Esophagus squamous epithelium (tissue), 5 donors: ENCODE data around the gene C1QL2. TPM values are rescaled to one million over a fixed set of nuclear protein-coding genes. Genes with fewer than 3 reads are reported as not detected.

Experiments
- DNase-seq: peaks from one replicate; lab custom pipeline; 2025; lab: John Stamatoyannopoulos, UW
- H3K27ac ChIP-seq, 4 donors: fragments of 200-600 bp; sonication (generic); one replicate each; pipeline ENCODE4 v1.5.1; 2016 to 2019; ENCODE audit warnings: mild to moderate bottlenecking in 1 of 4
- H3K27me3 ChIP-seq, 4 donors: fragments of 200-600 bp; sonication (generic); 1 replicate in 3 of 4; 2 replicates in 1 of 4; pipeline versions ENCODE4 v1.5.1 to v1.6.0; 2017 to 2021; ENCODE audit warnings: antibody characterized with exemption in 1 of 4
- H3K36me3 ChIP-seq, 3 donors: fragments of 200-600 bp; sonication (generic); one replicate each; pipeline ENCODE4 v1.5.1; 2016 to 2019
- H3K4me1 ChIP-seq, 3 donors: fragments of 200-600 bp; sonication (generic); one replicate each; pipeline ENCODE4 v1.5.1; 2017 to 2019
- H3K4me3 ChIP-seq, 4 donors: fragments of 200-600 bp; sonication (generic); 1 replicate in 3 of 4; 2 replicates in 1 of 4; pipeline ENCODE4 v1.5.1; 2016 to 2019; ENCODE audit warnings: mild to moderate bottlenecking in 2 of 4, moderate library complexity in 1 of 4
- H3K9me3 ChIP-seq, 3 donors: fragments of 200-600 bp; sonication (generic); one replicate each; pipeline ENCODE4 v1.5.1; 2016 to 2019
- POLR2A ChIP-seq, 4 donors: fragments of 450-650 bp; IDR thresholded peaks; one replicate each; pipeline ENCODE4 v1.6.1; 2017; ENCODE audit warnings: antibody characterized with exemption in 4 of 4, mild to moderate bottlenecking in 4 of 4, moderate library complexity in 3 of 4
- WGBS, 2 donors: methylation state at CpG; one replicate each; pipeline ENCODE4 v1.1.5; 2018; 5-methylcytosine and 5-hydroxymethylcytosine counted together
- intact Hi-C: fragments of 100-400 bp; cut with DNase I; formaldehyde crosslinking; loops from one replicate; pipeline ENCODE4 v1.15.0; 2022
- total RNA-seq, 4 donors: library from RNA; depleted of rRNA; stranded (reverse); fragments of >200 nt; gene quantifications; one replicate each; pipeline ENCODE4 v1.1.0, GENCODE V29; 2016
- TF ChIP-seq, protein P1 (sequence below), 6 experiments: fragments of 450-650 bp in 4 of 6; fragments of 200-600 bp in 2 of 6; sonication (generic) in 2 of 6; IDR thresholded peaks; one replicate each; pipeline ENCODE4 v1.5.1; 2016 to 2019; ENCODE audit warnings: antibody characterized with exemption in 6 of 6, mild to moderate bottlenecking in 4 of 6, moderate library complexity in 4 of 6
- donor health status: DM: yes; HTN: yes; CAD: no.

Gene C1QL2
- total RNA-seq, 4 donors from 2014 or later, result not detected

DNA sequence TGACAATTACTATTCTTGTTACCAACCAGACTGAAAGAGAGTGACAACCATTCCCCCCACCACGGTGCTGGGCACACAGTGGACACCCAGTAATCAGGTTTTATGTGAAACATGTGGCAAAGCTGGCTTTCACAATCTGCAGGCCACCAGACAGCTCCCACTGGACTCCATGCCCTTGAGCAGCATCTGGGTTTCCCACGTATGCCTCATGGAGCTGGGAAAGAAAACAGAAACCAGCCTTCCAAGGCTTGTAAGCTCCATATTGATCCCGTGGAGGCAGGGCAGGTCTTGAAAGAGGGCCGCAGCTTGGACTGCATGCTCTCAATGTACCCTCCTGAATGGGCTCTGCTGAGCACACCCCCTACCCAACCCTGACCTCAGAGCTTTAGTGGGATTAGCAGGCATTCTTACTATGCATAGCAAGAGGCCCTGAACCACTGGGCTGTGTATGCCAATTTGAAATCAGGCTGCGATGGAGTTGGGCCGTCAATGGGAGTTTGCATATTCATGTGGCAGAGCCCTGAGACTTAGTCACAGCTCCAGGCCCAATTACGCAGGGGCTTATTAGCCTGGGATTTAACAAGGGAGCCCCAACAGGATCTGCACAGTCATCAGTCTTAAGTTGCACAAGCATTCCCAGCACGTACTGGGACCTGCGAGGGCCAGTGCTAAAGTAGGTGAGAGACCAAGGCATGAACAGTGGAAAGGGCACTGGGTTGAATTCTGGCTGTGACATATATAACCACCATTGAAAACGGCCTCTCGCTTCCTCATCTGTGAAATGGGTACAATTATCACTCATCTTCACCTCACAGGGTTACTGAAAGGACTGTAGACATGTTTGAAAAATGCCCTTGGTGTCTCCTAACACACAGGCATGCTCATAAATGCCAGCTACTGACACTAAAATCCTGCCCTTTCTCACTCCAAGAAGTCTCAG is 10.5 kb downstream of the C1QL2 start:
- WGBS, 2 donors, result 50% methylated on average over 7 to 9 of the region's 11 CpGs
- intact Hi-C loops, result no loop called here
- TF ChIP-seq POLR2A (IDR thresholded peaks at IDR 0.05), result no peak
- TF ChIP-seq, protein P1, sequence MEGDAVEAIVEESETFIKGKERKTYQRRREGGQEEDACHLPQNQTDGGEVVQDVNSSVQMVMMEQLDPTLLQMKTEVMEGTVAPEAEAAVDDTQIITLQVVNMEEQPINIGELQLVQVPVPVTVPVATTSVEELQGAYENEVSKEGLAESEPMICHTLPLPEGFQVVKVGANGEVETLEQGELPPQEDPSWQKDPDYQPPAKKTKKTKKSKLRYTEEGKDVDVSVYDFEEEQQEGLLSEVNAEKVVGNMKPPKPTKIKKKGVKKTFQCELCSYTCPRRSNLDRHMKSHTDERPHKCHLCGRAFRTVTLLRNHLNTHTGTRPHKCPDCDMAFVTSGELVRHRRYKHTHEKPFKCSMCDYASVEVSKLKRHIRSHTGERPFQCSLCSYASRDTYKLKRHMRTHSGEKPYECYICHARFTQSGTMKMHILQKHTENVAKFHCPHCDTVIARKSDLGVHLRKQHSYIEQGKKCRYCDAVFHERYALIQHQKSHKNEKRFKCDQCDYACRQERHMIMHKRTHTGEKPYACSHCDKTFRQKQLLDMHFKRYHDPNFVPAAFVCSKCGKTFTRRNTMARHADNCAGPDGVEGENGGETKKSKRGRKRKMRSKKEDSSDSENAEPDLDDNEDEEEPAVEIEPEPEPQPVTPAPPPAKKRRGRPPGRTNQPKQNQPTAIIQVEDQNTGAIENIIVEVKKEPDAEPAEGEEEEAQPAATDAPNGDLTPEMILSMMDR (IDR thresholded peaks at IDR 0.05), result no peak
- H3K4me3 ChIP-seq, result no peak overlapping the region
- peaks cover 0 to 87% (median 0%) of the 10 kb centered on the region in 4 donors for H3K27me3 ChIP-seq
- no peaks in the 10 kb centered on the region for H3K9me3 ChIP-seq
- H3K4me1 ChIP-seq, result no peaks in the 10 kb centered on the region
- H3K36me3 ChIP-seq, result no peaks in the 10 kb centered on the region
- no peak overlapping the region for H3K27ac ChIP-seq
- DNase-seq, result no peak

DNA sequence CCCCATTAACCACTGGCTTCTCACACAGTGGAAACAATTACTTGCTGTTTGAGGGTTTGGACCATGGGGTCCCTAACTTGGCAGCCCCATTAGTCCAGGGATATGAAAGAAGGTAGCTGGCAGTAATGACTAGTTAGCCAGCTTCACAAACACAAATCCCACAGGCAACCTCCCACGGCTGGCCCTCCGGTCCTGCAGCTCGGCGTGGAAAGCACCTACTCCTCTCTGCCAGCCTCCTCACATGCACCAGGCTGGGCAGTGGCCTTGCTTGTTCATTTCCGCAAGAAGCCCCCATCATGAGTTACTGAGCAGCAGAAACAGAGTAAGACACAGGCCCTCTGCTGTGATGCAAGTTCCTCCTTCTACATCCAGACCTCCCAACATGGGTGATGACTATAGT is 13.7 kb downstream of the C1QL2 start:
- peaks cover 0 to 84% (median 0%) of the 10 kb centered on the region in 4 donors for H3K27me3 ChIP-seq
- H3K4me3 ChIP-seq, result no peak overlapping the region
- H3K27ac ChIP-seq, result no peak overlapping the region
- 83 to 86% methylated on average over 1 of the region's 5 CpGs for WGBS, 2 donors
- H3K9me3 ChIP-seq, result no peaks in the 10 kb centered on the region
- no peaks in the 10 kb centered on the region for H3K36me3 ChIP-seq
- intact Hi-C loops, result no loop called here
- no peak for DNase-seq
- TF ChIP-seq, protein P1 (IDR thresholded peaks at IDR 0.05), result no peak
- TF ChIP-seq POLR2A (IDR thresholded peaks at IDR 0.05), result no peak
- H3K4me1 ChIP-seq, result no peaks in the 10 kb centered on the region

DNA sequence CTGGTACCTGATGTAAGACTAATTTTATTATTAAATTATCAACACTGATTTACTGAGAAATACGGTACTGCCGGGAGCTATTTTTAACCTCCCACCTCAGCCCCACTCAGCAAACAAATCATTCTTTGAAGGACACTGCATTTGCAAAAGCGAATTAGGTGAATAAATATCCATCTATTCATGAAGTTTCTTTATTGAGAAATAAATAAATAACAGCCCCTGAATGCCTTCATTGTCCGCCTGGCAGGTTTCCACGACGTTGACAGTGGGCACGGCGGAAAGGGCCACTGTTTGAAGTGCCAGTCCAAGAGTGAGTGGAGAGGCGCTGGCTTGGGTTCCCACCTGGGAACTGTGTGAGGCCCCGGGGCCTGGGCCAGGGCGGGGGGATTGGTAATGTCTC is 15.7 kb downstream of the C1QL2 start:
- Histone ChIP-seq H3K36me3 (no peaks in the 10 kb centered on the region), H3K27ac (no peak overlapping the region), H3K4me3 (no peak overlapping the region), H3K9me3 (no peaks in the 10 kb centered on the region), H3K27me3 (peaks cover 0 to 81% (median 0%) of the 10 kb centered on the region in 4 donors), H3K4me1 (no peaks in the 10 kb centered on the region)
- TF ChIP-seq, protein P1 (IDR thresholded peaks at IDR 0.05), result no peak
- no peak for TF ChIP-seq POLR2A (IDR thresholded peaks at IDR 0.05)
- DNase-seq, result no peak
- 36 to 51% methylated on average over 8 to 10 of the region's 11 CpGs for WGBS, 2 donors
- intact Hi-C loops, result no loop called here

DNA sequence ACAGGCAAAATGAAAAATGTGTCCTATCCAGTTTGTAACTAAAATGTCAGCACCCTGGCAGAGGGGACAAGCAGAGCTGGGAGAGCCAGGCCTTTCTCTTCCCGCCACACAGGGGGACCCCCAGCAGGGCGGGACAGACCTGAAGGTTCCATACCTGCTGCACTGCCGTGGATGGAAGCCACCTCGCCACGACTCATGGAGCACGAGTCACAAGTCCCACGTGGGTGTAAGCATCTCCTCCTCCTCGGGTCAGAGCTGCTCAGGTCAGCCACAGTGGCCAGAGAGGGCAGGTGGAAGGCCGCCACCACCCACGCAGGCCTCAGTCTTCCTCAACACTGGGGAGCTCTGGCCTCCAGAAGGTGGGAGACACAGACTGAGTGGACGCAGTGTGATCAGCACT is 21.0 kb downstream of the C1QL2 start:
- TF ChIP-seq POLR2A (IDR thresholded peaks at IDR 0.05), result no peak
- TF ChIP-seq, protein P1 (IDR thresholded peaks at IDR 0.05), result no peak
- H3K27me3 ChIP-seq, result peaks cover 0 to 72% (median 0%) of the 10 kb centered on the region in 4 donors
- DNase-seq, result no peak
- no peak overlapping the region for H3K27ac ChIP-seq
- H3K36me3 ChIP-seq, result no peaks in the 10 kb centered on the region
- H3K4me1 ChIP-seq, result no peaks in the 10 kb centered on the region
- H3K9me3 ChIP-seq, result no peaks in the 10 kb centered on the region
- intact Hi-C loops, result no loop called here
- 39 to 76% methylated on average over 5 to 9 of the region's 11 CpGs for WGBS, 2 donors
- no peak overlapping the region for H3K4me3 ChIP-seq

DNA sequence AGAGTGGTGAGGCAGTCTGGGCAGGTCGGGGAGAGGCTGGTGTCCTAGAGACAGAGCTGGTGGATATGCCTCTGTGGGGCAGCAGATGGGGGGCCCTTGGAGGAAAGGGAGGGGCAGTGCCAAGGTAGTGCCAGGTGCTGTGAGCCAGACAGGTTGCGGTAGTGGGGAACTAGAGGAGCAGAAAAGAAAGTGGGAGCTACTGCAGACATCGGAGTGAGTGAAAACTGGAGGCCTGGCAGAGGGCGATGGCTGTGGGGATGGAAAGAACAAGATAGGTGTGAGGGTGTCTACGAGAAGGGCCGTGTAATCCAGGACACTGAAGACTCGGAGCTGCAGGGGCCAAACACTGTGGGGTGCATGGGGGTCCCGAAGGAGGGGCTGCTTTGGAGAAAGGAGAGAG is 21.7 kb downstream of the C1QL2 start:
- intact Hi-C loops, result no loop called here
- Histone ChIP-seq H3K27me3 (peaks cover 0 to 65% (median 0%) of the 10 kb centered on the region in 4 donors), H3K4me1 (no peaks in the 10 kb centered on the region), H3K4me3 (no peak overlapping the region), H3K36me3 (no peaks in the 10 kb centered on the region), H3K9me3 (no peaks in the 10 kb centered on the region), H3K27ac (no peak overlapping the region)
- 69 to 73% methylated on average over 8 of the region's 8 CpGs for WGBS, 2 donors
- no peak for TF ChIP-seq POLR2A (IDR thresholded peaks at IDR 0.05)
- TF ChIP-seq, protein P1 (IDR thresholded peaks at IDR 0.05), result no peak
- DNase-seq, result no peak
